ENCODE measurements around the gene PITPNB. TPM values are rescaled to one million over a fixed set of nuclear protein-coding genes. Genes with fewer than 3 reads are reported as not detected.

PITPNB gene
- total RNA-seq, 1 donor from 2014 or later = 78.7 TPM

- DNase-seq (ENCODE audit: low spot score) = no peak
- Mint-ChIP-seq H3K4me1 (ENCODE audit: low read depth) (peaks cover 20% of the 10 kb centered on the region), H3K27ac (ENCODE audit: unreplicated experiment) (no peak overlapping the region), H3K36me3 (ENCODE audit: low read depth) (peaks cover 2% of the 10 kb centered on the region), H3K4me3 (ENCODE audit: unreplicated experiment) (no peak overlapping the region), H3K9me3 (ENCODE audit: low read depth) (peaks cover 6% of the 10 kb centered on the region), H3K27me3 (ENCODE audit: low read depth) (no peaks in the 10 kb centered on the region)
- TF ChIP-seq, protein P1, sequence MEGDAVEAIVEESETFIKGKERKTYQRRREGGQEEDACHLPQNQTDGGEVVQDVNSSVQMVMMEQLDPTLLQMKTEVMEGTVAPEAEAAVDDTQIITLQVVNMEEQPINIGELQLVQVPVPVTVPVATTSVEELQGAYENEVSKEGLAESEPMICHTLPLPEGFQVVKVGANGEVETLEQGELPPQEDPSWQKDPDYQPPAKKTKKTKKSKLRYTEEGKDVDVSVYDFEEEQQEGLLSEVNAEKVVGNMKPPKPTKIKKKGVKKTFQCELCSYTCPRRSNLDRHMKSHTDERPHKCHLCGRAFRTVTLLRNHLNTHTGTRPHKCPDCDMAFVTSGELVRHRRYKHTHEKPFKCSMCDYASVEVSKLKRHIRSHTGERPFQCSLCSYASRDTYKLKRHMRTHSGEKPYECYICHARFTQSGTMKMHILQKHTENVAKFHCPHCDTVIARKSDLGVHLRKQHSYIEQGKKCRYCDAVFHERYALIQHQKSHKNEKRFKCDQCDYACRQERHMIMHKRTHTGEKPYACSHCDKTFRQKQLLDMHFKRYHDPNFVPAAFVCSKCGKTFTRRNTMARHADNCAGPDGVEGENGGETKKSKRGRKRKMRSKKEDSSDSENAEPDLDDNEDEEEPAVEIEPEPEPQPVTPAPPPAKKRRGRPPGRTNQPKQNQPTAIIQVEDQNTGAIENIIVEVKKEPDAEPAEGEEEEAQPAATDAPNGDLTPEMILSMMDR (IDR thresholded peaks at IDR 0.05) = no peak
Measured at GRCh38 chr22:27961182-27961581, 42.1 kb upstream of the PITPNB start.

- DNase-seq (ENCODE audit: low spot score) = no peak
- Mint-ChIP-seq H3K4me1 (ENCODE audit: low read depth) (peaks cover 13% of the 10 kb centered on the region), H3K36me3 (ENCODE audit: low read depth) (peaks cover 2% of the 10 kb centered on the region), H3K27me3 (ENCODE audit: low read depth) (no peaks in the 10 kb centered on the region), H3K9me3 (ENCODE audit: low read depth) (peaks cover 6% of the 10 kb centered on the region), H3K27ac (ENCODE audit: unreplicated experiment) (no peak overlapping the region), H3K4me3 (ENCODE audit: unreplicated experiment) (no peak overlapping the region)
- TF ChIP-seq, protein P1 (IDR thresholded peaks at IDR 0.05) = no peak
Measured at GRCh38 chr22:27959335-27960090, 40.5 kb upstream of the PITPNB start.

DNA sequence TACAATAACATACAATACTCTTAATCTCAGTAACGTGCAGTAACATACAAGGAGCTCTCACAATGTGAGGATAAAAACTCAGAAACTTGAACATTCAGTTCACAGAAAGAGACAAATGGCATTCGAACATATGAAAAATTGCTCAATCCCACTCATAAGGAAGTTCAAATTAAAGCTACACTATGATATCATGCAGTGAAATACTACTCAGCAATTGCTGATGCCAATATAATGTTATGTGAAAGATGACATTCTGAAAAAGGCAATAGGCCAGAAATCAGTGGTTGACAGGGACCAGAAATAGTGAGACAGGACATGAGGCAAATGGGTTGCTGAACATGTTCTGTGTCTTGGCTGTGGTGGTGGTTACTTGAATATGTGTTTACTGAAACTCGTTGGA, 33.7 kb upstream of the PITPNB start:
- Mint-ChIP-seq H3K4me1 (ENCODE audit: low read depth) (peaks cover 15% of the 10 kb centered on the region), H3K27ac (ENCODE audit: unreplicated experiment) (no peak overlapping the region), H3K36me3 (ENCODE audit: low read depth) (no peaks in the 10 kb centered on the region), H3K4me3 (ENCODE audit: unreplicated experiment) (no peak overlapping the region), H3K9me3 (ENCODE audit: low read depth) (peaks cover 6% of the 10 kb centered on the region), H3K27me3 (ENCODE audit: low read depth) (no peaks in the 10 kb centered on the region)
- TF ChIP-seq, protein P1 (IDR thresholded peaks at IDR 0.05) = no peak
- no peak for DNase-seq (ENCODE audit: low spot score)

GRCh38 chr22:27952091-27952490, 33.0 kb upstream of the PITPNB start:
- Mint-ChIP-seq H3K27me3 (ENCODE audit: low read depth) (no peaks in the 10 kb centered on the region), H3K27ac (ENCODE audit: unreplicated experiment) (no peak overlapping the region), H3K36me3 (ENCODE audit: low read depth) (peaks cover 3% of the 10 kb centered on the region), H3K4me3 (ENCODE audit: unreplicated experiment) (no peak overlapping the region), H3K4me1 (ENCODE audit: low read depth) (peaks cover 15% of the 10 kb centered on the region), H3K9me3 (ENCODE audit: low read depth) (no peaks in the 10 kb centered on the region)
- TF ChIP-seq, protein P1 (IDR thresholded peaks at IDR 0.05) = no peak
- no peak for DNase-seq (ENCODE audit: low spot score)

GRCh38 chr22:27949421-27949820, 30.4 kb upstream of the PITPNB start:
- Mint-ChIP-seq H3K36me3 (ENCODE audit: low read depth) (peaks cover 5% of the 10 kb centered on the region), H3K4me3 (ENCODE audit: unreplicated experiment) (no peak overlapping the region), H3K4me1 (ENCODE audit: low read depth) (peaks cover 15% of the 10 kb centered on the region), H3K27ac (ENCODE audit: unreplicated experiment) (no peak overlapping the region), H3K9me3 (ENCODE audit: low read depth) (no peaks in the 10 kb centered on the region), H3K27me3 (ENCODE audit: low read depth) (no peaks in the 10 kb centered on the region)
- no peak for DNase-seq (ENCODE audit: low spot score)
- TF ChIP-seq, protein P1 (IDR thresholded peaks at IDR 0.05) = no peak

All from chondrocyte (in vitro differentiated cells).